LoVo (cell line): ENCODE measurements around the gene JSRP1.

Experiments used
- DNase-seq: peaks from one replicate; pipeline ENCODE4 v3.0.0-alpha.2; 2016; ENCODE audit warnings: low spot score

Gene JSRP1

DNA sequence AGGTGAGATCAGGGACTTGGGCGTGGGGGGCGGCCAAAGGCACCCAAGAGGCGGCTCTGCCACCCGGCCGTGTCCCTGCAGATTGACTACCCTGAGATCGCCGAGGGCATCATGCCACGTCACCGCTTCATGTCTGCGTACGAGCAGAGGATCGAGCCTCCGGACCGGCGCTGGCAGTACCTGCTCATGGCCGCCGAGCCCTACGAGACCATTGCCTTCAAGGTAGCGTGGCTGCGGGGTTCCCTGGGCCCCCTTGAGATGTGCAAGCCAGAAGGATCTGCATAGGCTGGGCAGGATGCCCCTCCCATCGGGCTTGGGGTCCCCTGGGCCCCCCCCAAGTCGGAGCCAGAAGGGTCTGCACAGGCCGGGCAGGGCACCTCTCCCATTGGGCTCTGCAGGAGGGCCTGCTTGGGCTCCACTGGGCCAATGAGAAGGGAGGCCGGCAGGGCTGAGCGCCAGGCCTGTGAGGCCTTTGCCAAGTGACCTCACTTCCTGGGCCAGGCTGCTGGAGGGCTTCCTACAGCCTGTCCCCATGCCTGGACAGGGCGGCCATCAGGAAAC is 9.3 kb downstream of the JSRP1 start:
- no peak for DNase-seq

DNA sequence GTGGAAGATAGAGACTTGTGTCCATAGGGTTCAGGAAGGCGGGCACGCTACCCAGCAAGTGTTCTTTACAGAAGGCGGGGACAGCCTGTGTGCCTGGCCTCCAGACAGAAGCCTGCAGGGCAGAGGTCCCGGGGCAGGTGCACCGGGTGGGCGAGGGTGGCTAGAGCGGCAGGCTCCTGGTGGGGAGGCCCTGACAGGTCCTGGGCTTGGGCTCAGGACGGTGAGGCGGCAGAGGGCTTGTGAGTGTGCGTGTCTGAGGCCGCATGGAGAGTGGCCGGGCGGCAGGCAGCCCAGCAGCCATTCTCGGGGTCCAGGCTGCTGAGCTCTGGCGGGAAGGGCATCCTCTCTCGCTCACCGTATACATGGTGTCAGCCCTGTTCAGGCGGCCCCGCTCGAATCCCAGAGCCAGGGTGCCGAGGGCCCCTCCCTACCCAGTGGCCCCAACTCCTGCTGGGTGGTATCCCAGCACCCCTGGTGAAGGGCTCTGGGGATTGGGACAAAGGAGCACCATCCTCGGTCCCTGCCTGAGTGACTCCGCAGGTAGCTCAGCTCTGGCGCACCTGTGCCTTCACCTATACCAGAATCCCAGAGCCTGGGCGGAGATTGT is 10.1 kb downstream of the JSRP1 start:
- no peak for DNase-seq

DNA sequence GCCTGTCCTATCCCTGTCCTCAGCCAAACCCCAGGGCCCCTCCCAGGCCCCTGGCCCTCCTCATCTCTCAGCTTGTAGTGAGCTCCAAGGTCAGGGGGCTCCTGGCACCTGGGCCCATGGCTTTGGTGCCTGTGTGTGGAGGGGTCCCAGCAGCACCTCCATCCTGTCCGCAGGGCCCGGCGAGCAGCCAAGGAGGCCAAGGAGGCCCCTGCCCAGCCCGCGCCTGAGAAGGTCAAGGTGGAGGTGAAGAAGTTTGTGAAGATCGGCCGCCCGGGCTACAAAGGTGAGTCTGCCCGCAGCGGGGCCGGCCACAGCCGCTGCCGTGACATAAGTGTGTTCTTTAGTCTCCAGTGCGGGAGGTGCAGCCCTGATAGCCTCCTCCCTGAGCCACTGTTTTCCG is 10.9 kb downstream of the JSRP1 start:
- no peak for DNase-seq

DNA sequence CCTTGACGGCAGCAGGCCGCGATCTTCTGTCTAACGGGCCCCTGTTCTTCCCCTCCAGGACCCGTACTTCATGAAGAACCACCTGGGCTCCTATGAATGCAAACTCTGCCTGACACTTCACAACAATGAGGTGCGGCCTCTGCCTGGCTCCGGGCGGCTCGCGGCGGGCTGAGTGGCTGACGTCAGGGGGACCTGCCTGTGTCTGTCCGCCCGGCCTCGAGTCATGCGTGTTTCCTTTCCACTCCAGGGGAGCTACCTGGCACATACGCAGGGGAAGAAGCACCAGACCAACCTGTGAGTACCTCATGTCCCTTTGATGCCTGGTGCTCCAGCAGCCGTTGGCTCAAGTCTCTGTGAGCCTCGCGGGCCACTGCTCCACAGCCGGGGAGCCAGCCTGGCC is 11.7 kb downstream of the JSRP1 start:
- no peak for DNase-seq

DNA sequence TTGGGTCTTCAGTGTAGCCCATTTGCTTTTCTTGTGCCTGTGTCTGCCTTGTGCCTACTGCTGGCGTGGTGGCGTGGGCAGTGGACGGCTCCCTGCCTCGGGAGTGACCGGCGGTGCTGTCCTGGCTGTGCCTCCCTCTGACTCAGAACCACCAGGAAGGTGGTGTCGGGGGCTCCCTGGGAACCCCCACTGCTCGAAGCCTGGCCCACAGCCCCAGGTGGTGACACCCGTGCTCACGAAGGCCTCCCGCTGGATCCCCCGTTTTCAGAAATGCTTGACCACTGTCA is 12.1 kb downstream of the JSRP1 start:
- DNase-seq = no peak

DNA sequence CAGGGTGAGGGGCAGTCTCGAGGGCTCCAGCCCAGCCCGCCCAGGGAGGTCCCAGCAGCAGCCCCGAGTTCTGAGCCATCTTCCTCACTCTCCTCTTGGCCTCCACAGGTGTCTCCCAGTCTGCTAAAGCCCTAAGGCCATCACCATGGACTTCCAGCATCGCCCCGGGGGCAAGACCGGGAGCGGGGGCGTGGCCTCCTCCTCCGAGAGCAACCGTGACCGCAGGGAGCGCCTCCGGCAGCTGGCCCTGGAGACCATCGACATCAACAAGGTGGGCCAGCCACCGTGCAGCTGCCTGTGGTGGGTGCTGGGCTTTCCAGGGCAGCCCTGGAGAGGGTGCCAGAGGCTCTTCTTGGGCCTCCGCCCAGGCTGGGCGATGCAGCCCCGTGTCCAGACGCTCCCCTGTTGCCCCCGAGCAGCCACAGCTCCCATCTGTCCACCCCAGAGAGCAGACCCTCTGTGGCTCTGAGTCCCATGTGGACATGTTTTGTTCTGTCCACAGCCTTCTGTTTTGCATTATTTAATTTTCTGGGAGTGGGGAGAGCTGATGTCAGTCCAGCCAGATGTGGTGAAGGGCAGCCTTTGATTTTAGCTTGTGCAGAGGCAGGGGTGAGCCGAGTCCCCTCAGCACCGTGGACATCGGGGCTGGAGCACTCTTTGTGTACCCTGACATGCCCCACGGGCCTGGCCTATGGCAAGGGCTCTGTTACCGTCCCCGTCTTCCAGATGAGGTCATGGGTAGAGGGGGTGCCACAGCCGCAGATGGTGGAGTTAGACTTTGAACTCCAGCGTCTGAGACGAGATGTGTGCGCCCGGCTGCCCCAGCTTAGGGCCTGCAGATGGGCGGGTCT is 12.7 kb downstream of the JSRP1 start:
- no peak for DNase-seq

DNA sequence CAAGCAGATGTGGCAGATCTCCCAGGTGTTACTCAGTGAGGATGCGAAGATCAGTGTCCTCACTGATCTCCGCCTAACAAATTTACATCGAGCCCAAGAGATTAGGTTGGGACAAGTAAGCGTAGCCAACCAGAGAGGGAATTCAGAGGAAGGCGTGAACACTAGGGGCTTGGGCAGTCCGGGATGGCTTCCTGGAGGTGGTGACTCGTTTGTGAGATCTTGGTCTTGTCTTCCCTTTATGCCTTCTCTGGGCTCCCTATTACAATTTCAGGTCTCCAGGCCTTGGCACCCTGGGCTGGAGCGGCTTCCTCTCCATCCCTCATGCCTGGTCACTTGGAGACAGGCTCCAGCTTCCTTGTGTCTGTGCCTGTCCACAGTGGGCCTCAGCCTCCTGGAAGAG is 13.4 kb downstream of the JSRP1 start:
- no peak for DNase-seq

DNA sequence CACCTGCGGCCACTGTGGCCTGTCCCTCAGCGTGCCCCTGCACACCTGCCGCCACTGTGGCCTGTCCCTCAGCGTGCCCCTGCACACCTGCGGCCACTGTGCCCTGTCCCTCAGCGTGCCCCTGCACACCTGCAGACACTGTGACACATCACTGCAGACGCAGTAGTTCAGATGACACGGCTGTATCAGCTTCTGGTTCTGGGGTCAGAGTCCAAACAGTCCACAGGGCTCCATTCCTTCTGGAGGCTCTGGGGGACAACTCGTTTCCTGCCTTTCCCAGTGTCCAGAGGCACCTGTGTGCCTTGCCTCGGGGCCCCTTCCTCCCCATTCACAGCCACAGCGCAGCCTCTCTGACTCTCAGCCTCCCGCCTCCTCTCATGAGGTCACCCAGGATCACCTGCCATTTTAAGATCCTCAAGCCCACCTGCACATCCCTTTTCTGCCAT is 14.1 kb downstream of the JSRP1 start:
- DNase-seq = no peak

DNA sequence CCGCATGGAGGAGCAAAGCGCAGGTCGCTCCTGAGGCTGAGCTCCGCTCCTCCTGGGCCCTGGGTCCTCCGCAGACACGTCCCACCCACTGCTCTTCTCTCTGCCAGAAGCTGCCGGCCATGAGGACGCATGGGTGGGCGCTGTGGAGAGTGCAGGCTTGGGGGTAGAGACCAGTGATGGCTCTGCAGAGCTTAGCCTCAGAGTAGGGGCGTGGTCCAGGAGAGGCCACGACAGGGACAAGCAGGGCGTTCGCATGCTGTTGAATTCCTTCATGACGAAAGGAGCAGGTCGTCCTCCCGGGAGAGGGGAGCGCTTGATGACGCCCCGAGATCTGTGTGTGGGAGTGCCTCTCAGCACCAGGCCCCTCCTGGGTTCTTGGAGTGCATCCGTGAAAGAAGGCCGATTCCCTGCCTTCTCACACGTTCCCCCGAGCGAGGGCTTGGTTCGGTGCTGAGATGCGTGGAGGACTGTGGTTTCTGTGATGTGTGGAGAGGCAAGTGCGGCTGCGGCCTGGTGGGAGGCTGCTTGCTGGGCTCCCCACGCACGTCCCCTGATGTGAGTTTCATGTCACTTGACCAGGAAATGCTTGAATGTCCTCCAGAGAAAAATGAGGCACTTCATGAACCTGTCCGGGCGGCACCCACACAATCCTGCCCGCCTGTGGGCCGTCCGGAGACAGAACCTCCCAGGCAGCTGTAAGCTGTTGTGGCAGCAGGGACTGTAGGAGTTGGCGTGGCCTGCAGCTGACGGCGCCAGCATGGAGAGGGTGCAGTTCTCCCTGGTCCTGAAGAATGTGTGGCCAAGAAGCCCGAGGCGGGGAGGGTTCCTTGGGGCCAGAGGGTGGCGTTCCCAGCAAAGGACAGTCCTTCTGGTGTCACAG is 15.1 kb downstream of the JSRP1 start:
- DNase-seq = no peak

DNA sequence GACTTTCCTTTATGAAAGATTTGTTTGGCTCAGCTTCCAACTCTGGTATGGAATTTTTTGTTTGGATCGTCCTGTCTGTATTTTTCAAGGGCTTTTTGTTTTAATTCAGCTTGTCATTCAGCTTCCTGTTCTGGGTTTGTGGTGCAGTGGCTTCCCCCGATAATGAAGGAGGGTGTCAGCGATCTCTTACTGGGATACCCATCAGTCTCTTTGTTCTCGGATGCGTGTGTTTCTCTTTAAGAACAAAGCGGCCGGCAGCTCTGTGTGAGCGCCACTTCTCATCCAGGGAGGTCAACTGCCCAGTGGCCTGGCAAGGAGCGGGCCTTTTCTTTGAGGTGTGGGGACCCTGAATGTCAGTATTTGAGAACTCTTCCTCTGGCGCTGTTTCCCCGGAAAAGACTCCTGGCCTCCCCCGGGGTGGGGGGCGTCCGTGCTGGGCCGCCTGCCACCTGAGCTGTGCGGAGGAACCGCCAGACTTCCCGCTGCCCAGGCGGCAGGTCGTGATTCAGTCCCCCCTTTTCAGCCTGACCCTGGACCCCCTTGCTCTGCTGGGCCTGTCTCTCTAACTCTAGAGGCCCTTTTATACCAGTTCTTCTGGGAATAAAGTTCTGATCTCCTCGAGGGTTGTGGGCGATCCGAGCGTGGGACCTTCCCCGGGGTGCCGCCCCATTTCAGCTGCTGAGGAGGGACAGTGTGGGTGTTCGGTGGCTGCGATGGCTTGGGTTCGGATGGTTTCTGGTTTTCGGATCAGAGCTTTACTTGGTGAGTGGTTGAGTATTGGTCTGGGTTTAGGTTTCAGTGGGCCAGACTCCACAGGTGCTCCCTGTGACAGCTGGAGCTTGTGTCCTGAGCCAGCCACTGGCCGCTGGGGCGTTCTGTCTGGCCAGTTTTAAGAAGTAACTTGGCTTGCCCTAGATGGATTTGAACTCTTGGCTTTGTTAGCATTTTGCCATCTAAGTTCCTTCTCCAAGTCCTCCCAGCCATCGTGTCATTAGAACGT is 16.1 kb downstream of the JSRP1 start:
- no peak for DNase-seq

DNA sequence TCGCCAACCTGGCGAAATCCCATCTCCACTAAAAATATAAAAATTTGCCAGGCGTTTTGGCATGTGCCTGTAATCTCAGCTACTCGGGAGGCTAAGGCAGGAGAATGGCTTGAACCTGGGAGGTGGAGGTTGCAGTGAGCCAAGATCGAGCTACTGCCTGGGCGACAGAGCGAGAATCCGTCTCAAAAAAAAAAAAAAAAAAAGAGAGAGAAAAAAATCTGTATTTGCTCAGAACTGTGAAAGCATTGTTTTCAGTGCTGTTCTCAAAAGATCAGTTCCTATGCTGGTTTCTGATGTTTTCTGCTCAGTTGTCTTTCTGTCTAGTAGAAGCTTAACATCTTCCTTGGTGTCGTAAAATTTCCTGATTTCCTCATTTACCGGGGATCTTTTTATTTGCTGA is 17.0 kb downstream of the JSRP1 start:
- no peak for DNase-seq

DNA sequence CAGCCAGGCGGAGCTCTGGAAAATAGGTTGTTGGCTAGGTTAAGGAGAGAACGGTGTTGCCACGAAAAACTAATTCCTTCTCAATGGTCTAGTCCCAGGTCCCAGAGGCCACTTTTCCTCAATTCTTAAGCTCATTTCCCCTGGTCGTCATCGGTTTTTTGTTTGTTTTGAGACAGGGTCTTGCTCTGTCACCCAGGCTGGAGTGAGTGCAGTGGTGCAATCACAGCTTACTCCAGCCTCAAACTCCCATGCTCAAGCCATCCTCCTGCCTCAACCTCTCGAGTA is 18.4 kb downstream of the JSRP1 start:
- DNase-seq = no peak

DNA sequence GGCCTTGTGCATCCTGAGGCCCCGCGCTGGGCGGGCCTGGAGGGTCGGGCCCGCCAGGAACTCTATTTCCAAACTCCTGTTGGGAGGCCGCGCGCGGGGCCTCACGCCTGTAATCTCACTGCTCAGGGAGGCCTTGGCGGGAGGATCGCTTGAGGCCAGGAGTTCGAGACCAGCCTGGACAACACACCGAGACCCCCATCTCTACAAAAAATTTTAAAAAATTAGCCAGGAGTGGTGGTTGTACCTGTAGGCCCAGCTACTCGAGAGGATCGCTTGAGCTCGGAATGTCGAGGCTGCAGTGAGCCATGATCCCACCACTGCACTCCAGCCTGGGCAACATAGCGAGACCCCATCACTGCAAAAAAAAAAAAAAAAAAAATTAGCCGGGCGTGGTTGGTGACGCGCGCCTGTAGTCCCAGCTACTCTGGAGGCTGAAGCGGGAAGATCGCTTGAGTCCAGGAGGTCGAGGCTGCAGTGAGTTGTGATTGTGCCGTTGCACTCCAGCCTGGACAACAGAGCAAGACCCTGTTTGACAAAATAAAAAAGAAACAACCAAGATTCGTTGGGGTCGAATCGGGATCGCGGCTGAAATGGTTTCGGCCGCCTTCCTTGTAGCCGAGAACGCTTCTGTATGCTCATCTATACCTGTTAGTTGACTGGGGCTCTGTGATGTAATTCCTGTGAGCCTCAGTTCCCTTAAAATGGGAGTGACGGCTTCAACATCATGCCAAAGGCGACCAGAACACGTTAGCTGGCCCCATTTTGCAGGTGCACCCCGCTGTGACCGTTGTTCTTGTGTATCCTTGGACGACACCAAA is 19.0 kb downstream of the JSRP1 start:
- DNase-seq = no peak

DNA sequence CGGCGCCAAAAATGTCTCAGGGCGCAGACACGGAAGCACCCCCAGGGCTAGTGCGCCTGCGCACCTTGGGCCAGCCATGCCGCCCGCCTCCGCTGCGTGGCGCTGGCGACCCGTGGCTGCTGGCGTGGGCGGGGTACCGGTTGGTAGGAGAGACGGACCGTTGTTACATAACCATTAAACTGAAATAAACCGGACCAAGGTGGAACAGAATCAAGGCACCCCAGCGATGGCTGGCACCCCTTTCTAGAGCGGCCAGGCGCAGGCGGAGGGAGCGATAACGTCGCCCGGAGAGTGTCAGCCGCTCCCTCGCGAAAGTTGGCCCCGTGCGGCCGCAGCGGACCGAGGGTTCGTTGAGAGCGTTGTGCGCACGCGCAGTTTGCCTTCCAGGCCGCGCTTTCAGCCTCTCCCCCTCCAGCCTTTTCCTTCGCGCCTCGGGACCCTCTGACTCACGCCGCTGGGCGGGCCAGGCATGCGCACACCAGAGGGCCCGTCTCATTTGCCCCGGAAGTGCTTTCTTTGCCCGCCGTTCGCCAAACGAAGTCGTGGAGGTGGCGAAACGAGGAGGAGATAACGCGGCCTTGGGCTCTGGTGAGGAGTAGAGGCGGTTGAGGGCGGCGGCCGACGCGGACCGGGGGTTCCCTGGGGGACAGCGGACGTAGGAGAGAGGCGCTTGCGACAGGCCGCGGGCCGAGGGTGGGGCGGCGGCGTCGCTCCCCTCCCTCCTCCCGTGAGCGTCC is 19.7 kb downstream of the JSRP1 start, which contains the start of the genes PLEKHJ1 and SF3A2:
Gene PLEKHJ1, minus strand, starts transcription at position 16 of the 737 bp plus-strand sequence. CDS start 81 bp downstream, outside the sequence.
Gene SF3A2, plus strand, starts transcription at position 511 of the 737 bp plus-strand sequence. CDS start 6,595 bp downstream, outside the sequence.
- DNase-seq = peak; percentile 98

DNA sequence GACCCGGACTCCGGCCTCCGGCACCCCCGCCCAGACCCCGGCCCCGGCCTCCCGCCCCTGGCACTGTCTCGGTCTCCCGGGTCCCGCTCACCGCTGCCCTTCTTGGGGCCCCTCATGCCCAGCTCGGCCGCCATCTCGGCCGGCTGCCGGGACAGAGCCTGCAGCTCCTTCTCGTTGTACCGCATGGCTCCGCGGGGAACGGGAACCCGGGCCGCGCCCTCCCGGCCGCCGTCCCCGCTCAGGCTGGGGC is 20.2 kb downstream of the JSRP1 start:
- DNase-seq = no peak

DNA sequence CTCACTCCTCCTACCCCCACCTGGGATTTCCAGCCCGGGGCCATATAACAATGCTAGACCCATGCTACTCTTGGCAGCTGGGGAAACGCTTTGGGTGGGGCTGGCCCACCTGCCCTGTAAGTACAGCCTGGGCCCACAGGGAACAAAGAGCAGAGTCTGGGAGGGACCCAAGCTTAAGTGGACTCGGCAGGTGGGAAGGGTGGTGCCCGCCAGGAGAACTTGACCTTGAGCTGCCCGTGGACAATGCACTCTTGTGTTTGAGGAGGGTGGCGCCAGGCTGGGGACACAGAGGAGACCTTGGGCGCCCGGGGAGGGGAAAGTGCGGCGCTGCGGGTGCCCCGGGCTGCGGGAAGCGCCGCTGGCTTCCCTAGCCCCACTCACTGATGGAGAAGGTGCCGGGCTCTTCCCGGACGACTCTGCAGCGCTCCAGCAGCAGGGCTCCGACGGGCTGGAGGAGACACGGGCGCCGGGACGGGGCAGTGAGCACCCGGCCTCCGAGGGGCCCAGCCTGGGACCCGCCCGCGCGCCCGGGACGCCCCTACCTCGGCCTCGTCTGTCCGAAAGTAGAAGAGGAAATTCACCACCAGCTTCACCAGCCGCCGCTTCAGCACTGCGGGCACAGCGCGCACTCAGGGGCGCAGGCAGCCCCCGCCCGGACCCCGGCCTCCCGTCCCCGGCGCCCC is 20.7 kb downstream of the JSRP1 start:
- DNase-seq = peak; percentile 51

DNA sequence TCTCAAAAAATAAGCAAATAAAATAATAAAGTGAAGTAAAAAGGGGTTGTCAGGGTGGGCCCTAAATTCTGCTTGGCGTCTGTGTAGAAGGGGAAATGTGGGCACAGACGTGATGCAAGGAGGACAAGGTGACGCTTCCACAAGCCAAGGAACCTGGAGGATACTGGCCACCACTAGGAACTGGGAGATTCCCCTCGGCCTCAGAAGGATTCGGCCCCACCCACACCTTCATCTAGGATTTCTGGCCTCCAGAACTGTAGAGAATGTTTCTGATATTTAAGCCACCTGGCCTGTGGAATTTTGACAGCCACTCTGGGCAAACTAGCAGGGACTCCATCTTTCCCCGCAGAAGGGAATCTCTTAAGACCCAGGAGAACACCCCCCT is 21.2 kb downstream of the JSRP1 start:
- no peak for DNase-seq

DNA sequence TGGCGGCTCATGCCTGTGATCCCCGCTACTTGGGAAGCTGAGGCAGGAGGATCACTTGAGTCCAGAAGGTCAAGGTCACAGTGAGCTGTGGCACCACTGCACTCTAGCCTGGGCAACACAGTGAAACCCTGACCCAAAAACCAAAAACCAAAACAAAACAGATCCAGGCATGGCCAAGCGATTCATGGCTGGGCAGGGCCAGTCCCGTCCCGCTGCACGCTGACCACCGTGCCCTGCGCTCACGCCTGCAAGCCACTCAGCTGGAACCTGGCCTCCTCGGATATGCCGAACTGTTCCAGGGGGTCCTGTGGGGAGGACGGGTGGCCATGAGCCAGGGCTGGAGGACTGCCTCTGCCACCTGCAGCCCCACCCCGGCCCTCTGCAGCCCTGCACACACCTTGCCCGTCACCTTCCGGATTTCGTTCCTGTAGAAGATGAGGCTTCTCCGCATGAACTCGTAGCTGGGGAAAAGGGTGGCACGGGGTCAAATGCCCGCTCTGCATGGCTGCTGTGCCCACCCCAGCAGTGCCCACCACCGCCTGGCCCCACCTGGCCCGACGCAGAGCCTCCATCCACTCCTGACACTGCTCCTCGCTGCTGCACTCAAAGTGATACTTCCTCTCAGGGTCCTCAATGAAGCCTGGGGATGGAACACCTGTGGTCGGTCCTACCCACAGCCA is 22.5 kb downstream of the JSRP1 start:
- DNase-seq = no peak
